Bone marrow (tissue), 2 donors: ENCODE results near the gene CGN.

Experiments used
- DNase-seq, 2 donors: peaks; one replicate each; lab custom pipeline; 2025; lab: John Stamatoyannopoulos, UW

Gene CGN

GRCh38 chr1:151510957-151511635 lies at the start of gene CGN:
CGN (plus strand) TSS chr1:151511387; CDS start chr1:151518520, 7,133 bp downstream.
- peak in 1 of 2 donors; percentile 19 for DNase-seq

GRCh38 chr1:151461694-151462093 lies 49.5 kb upstream of the CGN start:
- DNase-seq = no peak

GRCh38 chr1:151465026-151465425 lies 46.2 kb upstream of the CGN start:
- no peak for DNase-seq

GRCh38 chr1:151472856-151473731 lies 38.1 kb upstream of the CGN start:
- DNase-seq = peak in 1 of 2 donors; percentile 18

GRCh38 chr1:151474745-151475144 lies 36.4 kb upstream of the CGN start:
- DNase-seq = no peak

GRCh38 chr1:151475175-151475574 lies 36.0 kb upstream of the CGN start:
- DNase-seq = no peak

- DNase-seq = no peak
Measured at GRCh38 chr1:151476083-151476482, 35.1 kb upstream of the CGN start.

- no peak for DNase-seq
Measured at GRCh38 chr1:151477066-151477465, 34.1 kb upstream of the CGN start.

- DNase-seq = no peak
Measured at GRCh38 chr1:151478140-151478812, 32.9 kb upstream of the CGN start.

GRCh38 chr1:151478923-151479322 lies 32.3 kb upstream of the CGN start:
- DNase-seq = no peak

- no peak for DNase-seq
Measured at GRCh38 chr1:151479462-151479861, 31.7 kb upstream of the CGN start.

- no peak for DNase-seq
Measured at GRCh38 chr1:151482017-151482416, 29.2 kb upstream of the CGN start.

- DNase-seq = no peak
Measured at GRCh38 chr1:151485685-151486255, 25.4 kb upstream of the CGN start.

- DNase-seq = no peak
Measured at GRCh38 chr1:151486557-151486956, 24.6 kb upstream of the CGN start.

- no peak for DNase-seq
Measured at GRCh38 chr1:151491641-151492040, 19.5 kb upstream of the CGN start.

- DNase-seq = no peak
Measured at GRCh38 chr1:151492120-151492519, 19.1 kb upstream of the CGN start.

GRCh38 chr1:151493042-151493441 lies 18.1 kb upstream of the CGN start:
- no peak for DNase-seq

- no peak for DNase-seq
Measured at GRCh38 chr1:151494741-151495281, 16.4 kb upstream of the CGN start.

GRCh38 chr1:151495316-151495715 lies 15.9 kb upstream of the CGN start:
- no peak for DNase-seq

GRCh38 chr1:151499365-151499764 lies 11.8 kb upstream of the CGN start:
- no peak for DNase-seq

- no peak for DNase-seq
Measured at GRCh38 chr1:151499930-151500329, 11.3 kb upstream of the CGN start.

GRCh38 chr1:151501474-151501873 lies 9.7 kb upstream of the CGN start:
- no peak for DNase-seq
